GM12892 (cell line): ENCODE measurements around the gene GXYLT2.

Experiments used
- POLR2A ChIP-seq: IDR thresholded peaks from 2 replicates; pipeline ENCODE4 v1.6.1; 2011; ENCODE audit warnings: low read depth, low read length, control low read depth
- POLR2AphosphoS5 ChIP-seq: IDR thresholded peaks from 2 replicates; pipeline ENCODE4 v1.6.1; 2011; ENCODE audit warnings: low read depth, low read length, control low read depth
- TAF1 ChIP-seq: IDR thresholded peaks from 2 replicates; pipeline ENCODE4 v1.6.1; 2011; ENCODE audit warnings: low read depth, mild to moderate bottlenecking, control low read depth, low read length, borderline replicate concordance

DNA sequence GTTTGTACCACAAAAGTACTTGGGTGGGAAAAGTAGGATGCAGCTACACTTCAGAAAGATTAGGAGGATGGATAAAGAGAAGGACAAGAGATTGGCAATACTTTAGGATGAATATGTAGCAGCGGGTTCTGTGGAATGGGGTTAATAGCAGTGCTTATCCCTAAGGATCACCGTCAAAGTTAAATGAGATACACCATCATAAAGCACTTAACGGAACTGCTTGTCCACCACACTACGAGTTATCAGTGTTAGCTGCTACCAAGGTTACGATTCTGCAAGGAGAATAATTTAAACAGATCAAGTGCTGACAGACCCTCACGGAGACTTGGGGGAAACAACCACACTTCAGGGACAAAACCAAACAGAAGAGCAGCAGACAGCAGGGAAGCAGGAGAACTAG, 40.6 kb upstream of the GXYLT2 start:
- TF ChIP-seq POLR2AphosphoS5: no peak
- TF ChIP-seq POLR2A: no peak
- no peak for TF ChIP-seq TAF1
